GM23338 (cell line): ENCODE data around the gene EEF1G.

ENCODE experiments used
- CREB1 ChIP-seq: fragments of 250-450 bp; sonication (Bioruptor Pico); IDR thresholded peaks from 2 replicates; pipeline ENCODE4 v1.5.0; 2020; ENCODE audit warnings: low read depth, mild to moderate bottlenecking, moderate library complexity
- EZH2 ChIP-seq: fragments of 200-600 bp; sonication (generic); IDR thresholded peaks from one replicate; pipeline ENCODE4 v1.8.0; 2017; ENCODE audit warnings: antibody characterized with exemption, mild to moderate bottlenecking, low read depth; ENCODE audit not compliant: unreplicated experiment
- EZH2phosphoT487 ChIP-seq: fragments of 200-600 bp; sonication (generic); IDR thresholded peaks from one replicate; pipeline ENCODE4 v1.8.1; 2018; ENCODE audit warnings: antibody characterized with exemption; ENCODE audit not compliant: unreplicated experiment
- JUNB ChIP-seq: IDR thresholded peaks from one replicate; pipeline ENCODE4 v1.6.1; 2016; ENCODE audit warnings: antibody characterized with exemption; ENCODE audit not compliant: unreplicated experiment
- NANOG ChIP-seq: IDR thresholded peaks from 2 replicates; pipeline ENCODE4 v1.6.1; 2016; ENCODE audit warnings: antibody characterized with exemption, borderline replicate concordance
- POLR2AphosphoS5 ChIP-seq: IDR thresholded peaks from 2 replicates; pipeline ENCODE4 v1.6.1; 2016; ENCODE audit warnings: antibody characterized with exemption, low read depth
- STAT1 ChIP-seq: IDR thresholded peaks from one replicate; pipeline ENCODE4 v1.6.1; 2016; ENCODE audit warnings: antibody characterized with exemption; ENCODE audit not compliant: unreplicated experiment
- ZNF114 ChIP-seq: fragments of 250-450 bp; sonication (Bioruptor Pico); IDR thresholded peaks from 2 replicates; pipeline ENCODE4 v1.5.0; 2020; ENCODE audit warnings: mild to moderate bottlenecking, moderate library complexity
- ZNF331 ChIP-seq: fragments of 250-450 bp; sonication (Bioruptor Pico); IDR thresholded peaks from 2 replicates; pipeline ENCODE4 v1.5.0; 2020; ENCODE audit warnings: low read depth, mild to moderate bottlenecking, moderate library complexity
- TF ChIP-seq, protein P1 (sequence below), 2 experiments: fragments of 200-600 bp in 1 of 2; sonication (generic) in 1 of 2; conservative IDR thresholded peaks; 2 replicates each; pipeline versions ENCODE4 v1.5.1 to v1.6.1; 2016 to 2017; ENCODE audit warnings: antibody characterized with exemption in 2 of 2, low read depth in 2 of 2, mild to moderate bottlenecking in 2 of 2, moderate library complexity in 1 of 2
- TF ChIP-seq, protein P2 (sequence below): IDR thresholded peaks from 2 replicates; pipeline ENCODE4 v1.6.1; 2016; ENCODE audit warnings: antibody characterized with exemption
- TF ChIP-seq, protein P3 (sequence below): IDR thresholded peaks from one replicate; pipeline ENCODE4 v1.6.1; 2018; ENCODE audit warnings: antibody characterized with exemption; ENCODE audit not compliant: unreplicated experiment

DNA sequence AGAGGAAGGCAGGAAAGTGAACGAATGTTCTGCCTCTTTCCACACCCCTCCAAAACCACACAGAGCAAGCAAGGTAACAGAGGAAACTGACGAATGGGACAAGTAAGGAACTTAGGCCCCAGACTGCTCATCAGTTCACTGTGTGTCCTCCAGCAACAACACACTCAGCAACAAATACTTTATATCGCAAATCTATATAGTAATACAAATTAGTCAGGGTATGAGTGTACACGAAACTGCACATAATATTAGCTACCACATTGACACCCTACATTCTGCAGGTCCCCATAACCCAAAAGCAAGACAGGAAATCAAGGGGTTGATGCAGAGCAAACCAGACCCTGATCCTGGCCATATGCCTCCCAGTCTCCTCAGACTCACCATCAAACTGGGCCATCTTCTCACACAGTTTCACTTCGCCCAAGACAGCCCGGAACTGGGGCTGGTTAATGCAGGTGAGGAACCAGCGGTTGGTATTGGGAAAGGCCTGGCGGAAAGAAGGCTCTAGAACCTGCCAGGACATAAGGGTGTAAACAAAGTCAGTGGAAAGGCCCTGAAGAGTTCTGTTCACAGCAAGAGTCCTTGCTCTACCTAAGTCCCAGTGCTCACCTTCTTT lies 6.6 kb downstream of the EEF1G start:
- TF ChIP-seq EZH2 (no peak), POLR2AphosphoS5 (no peak), JUNB (no peak), ZNF114 (CRISPR knock-in tag) (no peak), ZNF331 (no peak), CREB1 (CRISPR knock-in tag) (no peak), EZH2phosphoT487 (no peak), NANOG (no peak), STAT1 (no peak)
- TF ChIP-seq, protein P1, sequence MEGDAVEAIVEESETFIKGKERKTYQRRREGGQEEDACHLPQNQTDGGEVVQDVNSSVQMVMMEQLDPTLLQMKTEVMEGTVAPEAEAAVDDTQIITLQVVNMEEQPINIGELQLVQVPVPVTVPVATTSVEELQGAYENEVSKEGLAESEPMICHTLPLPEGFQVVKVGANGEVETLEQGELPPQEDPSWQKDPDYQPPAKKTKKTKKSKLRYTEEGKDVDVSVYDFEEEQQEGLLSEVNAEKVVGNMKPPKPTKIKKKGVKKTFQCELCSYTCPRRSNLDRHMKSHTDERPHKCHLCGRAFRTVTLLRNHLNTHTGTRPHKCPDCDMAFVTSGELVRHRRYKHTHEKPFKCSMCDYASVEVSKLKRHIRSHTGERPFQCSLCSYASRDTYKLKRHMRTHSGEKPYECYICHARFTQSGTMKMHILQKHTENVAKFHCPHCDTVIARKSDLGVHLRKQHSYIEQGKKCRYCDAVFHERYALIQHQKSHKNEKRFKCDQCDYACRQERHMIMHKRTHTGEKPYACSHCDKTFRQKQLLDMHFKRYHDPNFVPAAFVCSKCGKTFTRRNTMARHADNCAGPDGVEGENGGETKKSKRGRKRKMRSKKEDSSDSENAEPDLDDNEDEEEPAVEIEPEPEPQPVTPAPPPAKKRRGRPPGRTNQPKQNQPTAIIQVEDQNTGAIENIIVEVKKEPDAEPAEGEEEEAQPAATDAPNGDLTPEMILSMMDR (conservative IDR thresholded peaks at IDR 0.05; ENCODE audit: low read depth in 2 of 2): no peak
- TF ChIP-seq, protein P2, sequence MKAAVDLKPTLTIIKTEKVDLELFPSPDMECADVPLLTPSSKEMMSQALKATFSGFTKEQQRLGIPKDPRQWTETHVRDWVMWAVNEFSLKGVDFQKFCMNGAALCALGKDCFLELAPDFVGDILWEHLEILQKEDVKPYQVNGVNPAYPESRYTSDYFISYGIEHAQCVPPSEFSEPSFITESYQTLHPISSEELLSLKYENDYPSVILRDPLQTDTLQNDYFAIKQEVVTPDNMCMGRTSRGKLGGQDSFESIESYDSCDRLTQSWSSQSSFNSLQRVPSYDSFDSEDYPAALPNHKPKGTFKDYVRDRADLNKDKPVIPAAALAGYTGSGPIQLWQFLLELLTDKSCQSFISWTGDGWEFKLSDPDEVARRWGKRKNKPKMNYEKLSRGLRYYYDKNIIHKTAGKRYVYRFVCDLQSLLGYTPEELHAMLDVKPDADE: no peak
- TF ChIP-seq, protein P3, sequence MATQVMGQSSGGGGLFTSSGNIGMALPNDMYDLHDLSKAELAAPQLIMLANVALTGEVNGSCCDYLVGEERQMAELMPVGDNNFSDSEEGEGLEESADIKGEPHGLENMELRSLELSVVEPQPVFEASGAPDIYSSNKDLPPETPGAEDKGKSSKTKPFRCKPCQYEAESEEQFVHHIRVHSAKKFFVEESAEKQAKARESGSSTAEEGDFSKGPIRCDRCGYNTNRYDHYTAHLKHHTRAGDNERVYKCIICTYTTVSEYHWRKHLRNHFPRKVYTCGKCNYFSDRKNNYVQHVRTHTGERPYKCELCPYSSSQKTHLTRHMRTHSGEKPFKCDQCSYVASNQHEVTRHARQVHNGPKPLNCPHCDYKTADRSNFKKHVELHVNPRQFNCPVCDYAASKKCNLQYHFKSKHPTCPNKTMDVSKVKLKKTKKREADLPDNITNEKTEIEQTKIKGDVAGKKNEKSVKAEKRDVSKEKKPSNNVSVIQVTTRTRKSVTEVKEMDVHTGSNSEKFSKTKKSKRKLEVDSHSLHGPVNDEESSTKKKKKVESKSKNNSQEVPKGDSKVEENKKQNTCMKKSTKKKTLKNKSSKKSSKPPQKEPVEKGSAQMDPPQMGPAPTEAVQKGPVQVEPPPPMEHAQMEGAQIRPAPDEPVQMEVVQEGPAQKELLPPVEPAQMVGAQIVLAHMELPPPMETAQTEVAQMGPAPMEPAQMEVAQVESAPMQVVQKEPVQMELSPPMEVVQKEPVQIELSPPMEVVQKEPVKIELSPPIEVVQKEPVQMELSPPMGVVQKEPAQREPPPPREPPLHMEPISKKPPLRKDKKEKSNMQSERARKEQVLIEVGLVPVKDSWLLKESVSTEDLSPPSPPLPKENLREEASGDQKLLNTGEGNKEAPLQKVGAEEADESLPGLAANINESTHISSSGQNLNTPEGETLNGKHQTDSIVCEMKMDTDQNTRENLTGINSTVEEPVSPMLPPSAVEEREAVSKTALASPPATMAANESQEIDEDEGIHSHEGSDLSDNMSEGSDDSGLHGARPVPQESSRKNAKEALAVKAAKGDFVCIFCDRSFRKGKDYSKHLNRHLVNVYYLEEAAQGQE: no peak
